ENCODE measurements around the gene ENTPD2. TPM values are rescaled to one million over a fixed set of nuclear protein-coding genes. Genes with fewer than 3 reads are reported as not detected.

ENTPD2 gene
- total RNA-seq, 1 experiment from 2014 or later: 9.0 TPM

- BruUV-seq (replicated peaks): no TSS peak
- intact Hi-C loops (cut with micrococcal nuclease; ENCODE audit: unreplicated experiment): no loop called here
- no peaks in the 10 kb centered on the region for H3K79me2 ChIP-seq (ENCODE audit: low read depth)
- H3K36me3 ChIP-seq (ENCODE audit: low read depth): no peaks in the 10 kb centered on the region
- ChIA-PET CTCF (no interaction called here), POLR2A (ENCODE audit: unreplicated experiment) (no interaction called here)
- H3K27ac ChIP-seq: no peak overlapping the region
- peaks cover 17% of the 10 kb centered on the region for H3K4me1 ChIP-seq (replicated peaks; ENCODE audit: insufficient read depth)
- no peaks in the 10 kb centered on the region for H3K27me3 ChIP-seq (ENCODE audit: insufficient read depth, low read depth)
- H2AFZ ChIP-seq: no peak overlapping the region
- TF ChIP-seq CTCF (conservative IDR thresholded peaks at IDR 0.05) (no peak), EZH2 (IDR thresholded peaks at IDR 0.05; ENCODE audit: low read depth) (no peak)
- no peak overlapping the region for H3K4me2 ChIP-seq
- peaks cover 27% of the 10 kb centered on the region; the same call in 1 of the 2 replicates for H3F3A ChIP-seq (ENCODE audit: insufficient read depth, low read depth)
- no peak overlapping the region for H3K4me3 ChIP-seq
- no peaks in the 10 kb centered on the region for H3K9me2 ChIP-seq (ENCODE audit: insufficient read depth)
- DNase-seq: no peak
- H4K20me1 ChIP-seq (ENCODE audit: insufficient read depth): 0 out of 2 replicates have a peak, but pooled peaks cover 4% of the 10 kb centered on the region
- H3K9me3 ChIP-seq (ENCODE audit: insufficient read depth, low read depth): no peaks in the 10 kb centered on the region
Measured at GRCh38 chr9:137032858-137033257, 21.0 kb downstream of the ENTPD2 start.

- H3K9me2 ChIP-seq (ENCODE audit: insufficient read depth): no peaks in the 10 kb centered on the region
- no peaks in the 10 kb centered on the region for H3K79me2 ChIP-seq (ENCODE audit: low read depth)
- H3K27ac ChIP-seq: no peak within 1 kb of the TSS
- ChIA-PET POLR2A (ENCODE audit: unreplicated experiment) (no interaction called here), CTCF (interaction anchor here (0.5 to 0.9 kb wide), 3 partner anchors 15 to 84 kb away, joined by 3 to 14 read pairs (median 3); no protein-coding TSS in a partner anchor)
- H3K36me3 ChIP-seq (ENCODE audit: low read depth): no peaks in the 10 kb centered on the region
- intact Hi-C loops (cut with micrococcal nuclease; ENCODE audit: unreplicated experiment): no loop called here
- H3F3A ChIP-seq (ENCODE audit: insufficient read depth, low read depth): peaks cover 27% of the 10 kb centered on the region; the same call in 1 of the 2 replicates
- no TSS peak for BruUV-seq (replicated peaks)
- TF ChIP-seq CTCF (conservative IDR thresholded peaks at IDR 0.05) (no peak), EZH2 (IDR thresholded peaks at IDR 0.05; ENCODE audit: low read depth) (no peak)
- peaks cover 17% of the 10 kb centered on the region for H3K4me1 ChIP-seq (replicated peaks; ENCODE audit: insufficient read depth)
- 0 out of 2 replicates have a peak, but pooled peaks cover 4% of the 10 kb centered on the region for H4K20me1 ChIP-seq (ENCODE audit: insufficient read depth)
- no peak within 1 kb of the TSS for H2AFZ ChIP-seq
- H3K4me2 ChIP-seq: no peak within 1 kb of the TSS
- no peak for DNase-seq
- H3K27me3 ChIP-seq (ENCODE audit: insufficient read depth, low read depth): no peaks in the 10 kb centered on the region
- H3K4me3 ChIP-seq: no peak within 1 kb of the TSS
- no peaks in the 10 kb centered on the region for H3K9me3 ChIP-seq (ENCODE audit: insufficient read depth, low read depth)
Measured at GRCh38 chr9:137031904-137032640, 21.8 kb downstream of the ENTPD2 start, which contains the start of gene FUT7. TSS of gene FUT7 (minus strand) at chr9:137032088. CDS start at chr9:137031991, 97 bp downstream.

GRCh38 chr9:137030538-137031527 lies 23.0 kb downstream of the ENTPD2 start:
- no peak overlapping the region for H2AFZ ChIP-seq
- intact Hi-C loops (cut with micrococcal nuclease; ENCODE audit: unreplicated experiment): no loop called here
- H3K4me3 ChIP-seq: no peak overlapping the region
- no peak overlapping the region for H3K4me2 ChIP-seq
- H3F3A ChIP-seq (ENCODE audit: insufficient read depth, low read depth): peaks cover 17% of the 10 kb centered on the region; the same call in 1 of the 2 replicates
- DNase-seq: no peak
- no peak overlapping the region for H3K27ac ChIP-seq
- ChIA-PET POLR2A (ENCODE audit: unreplicated experiment) (no interaction called here), CTCF (interaction anchor here (0.6 kb wide), 2 partner anchors 29 to 953 kb away, joined by 4 to 13 read pairs; no protein-coding TSS in a partner anchor)
- H3K36me3 ChIP-seq (ENCODE audit: low read depth): no peaks in the 10 kb centered on the region
- H3K9me2 ChIP-seq (ENCODE audit: insufficient read depth): no peaks in the 10 kb centered on the region
- H3K4me1 ChIP-seq (replicated peaks; ENCODE audit: insufficient read depth): peaks cover 17% of the 10 kb centered on the region
- H3K27me3 ChIP-seq (ENCODE audit: insufficient read depth, low read depth): no peaks in the 10 kb centered on the region
- H3K9me3 ChIP-seq (ENCODE audit: insufficient read depth, low read depth): no peaks in the 10 kb centered on the region
- H3K79me2 ChIP-seq (ENCODE audit: low read depth): no peaks in the 10 kb centered on the region
- H4K20me1 ChIP-seq (ENCODE audit: insufficient read depth): 0 out of 2 replicates have a peak, but pooled peaks cover 4% of the 10 kb centered on the region
- TF ChIP-seq EZH2 (IDR thresholded peaks at IDR 0.05; ENCODE audit: low read depth): no peak
- no peak for TF ChIP-seq CTCF (conservative IDR thresholded peaks at IDR 0.05)
- no TSS peak for BruUV-seq (replicated peaks)

Measured in PC-9 (cell line).